Hippocampal formation (tissue), 2 donors: ENCODE results near the gene NIM1K.
"Not testable (repeated sequence)": the region's sequence is repeated elsewhere in the genome, so short reads cannot be mapped to it uniquely, and the experiment has no call there.

ENCODE experiments used
- DNase-seq, 2 donors: peaks; one replicate each; lab custom pipeline; 2025; lab: John Stamatoyannopoulos, UW

NIM1K gene

DNA sequence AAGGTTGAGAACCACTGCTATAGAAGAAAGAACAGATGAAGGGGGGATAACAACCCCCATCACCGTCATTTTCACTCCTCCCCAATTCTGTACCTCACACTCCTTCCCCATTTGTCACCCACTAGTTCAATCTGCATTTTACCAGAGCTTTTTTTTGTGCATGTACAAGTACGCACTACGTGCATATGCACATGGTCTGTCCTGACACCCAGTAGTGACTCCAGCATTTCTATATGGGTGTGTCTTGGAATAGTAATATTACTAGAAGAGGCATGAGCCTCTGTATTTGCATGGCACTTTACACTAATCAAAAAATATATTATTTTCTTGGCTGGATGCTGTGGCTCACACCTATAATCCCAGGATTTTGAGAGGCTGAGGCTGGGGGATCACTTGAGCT, 38.7 kb downstream of the NIM1K start:
- DNase-seq: no peak

DNA sequence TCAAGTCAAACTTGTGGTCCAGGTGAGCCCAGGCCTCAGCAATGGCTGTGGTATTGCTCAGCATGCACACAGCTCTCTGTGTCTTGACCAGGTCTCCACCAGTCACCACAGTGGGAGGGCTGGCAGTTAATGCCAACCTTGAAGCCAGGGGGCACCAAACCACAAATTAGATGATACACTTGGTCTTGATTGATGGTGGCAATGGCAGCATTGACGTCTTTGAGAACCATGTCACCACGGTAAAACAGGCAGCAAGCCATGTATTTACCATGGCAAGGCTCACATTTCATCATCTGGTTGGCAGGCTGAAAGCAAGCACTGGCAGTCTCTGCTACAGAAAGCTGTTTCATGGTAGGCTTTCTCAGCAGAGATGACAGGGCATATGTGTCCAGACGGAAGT, 40.0 kb downstream of the NIM1K start:
- no peak for DNase-seq

DNA sequence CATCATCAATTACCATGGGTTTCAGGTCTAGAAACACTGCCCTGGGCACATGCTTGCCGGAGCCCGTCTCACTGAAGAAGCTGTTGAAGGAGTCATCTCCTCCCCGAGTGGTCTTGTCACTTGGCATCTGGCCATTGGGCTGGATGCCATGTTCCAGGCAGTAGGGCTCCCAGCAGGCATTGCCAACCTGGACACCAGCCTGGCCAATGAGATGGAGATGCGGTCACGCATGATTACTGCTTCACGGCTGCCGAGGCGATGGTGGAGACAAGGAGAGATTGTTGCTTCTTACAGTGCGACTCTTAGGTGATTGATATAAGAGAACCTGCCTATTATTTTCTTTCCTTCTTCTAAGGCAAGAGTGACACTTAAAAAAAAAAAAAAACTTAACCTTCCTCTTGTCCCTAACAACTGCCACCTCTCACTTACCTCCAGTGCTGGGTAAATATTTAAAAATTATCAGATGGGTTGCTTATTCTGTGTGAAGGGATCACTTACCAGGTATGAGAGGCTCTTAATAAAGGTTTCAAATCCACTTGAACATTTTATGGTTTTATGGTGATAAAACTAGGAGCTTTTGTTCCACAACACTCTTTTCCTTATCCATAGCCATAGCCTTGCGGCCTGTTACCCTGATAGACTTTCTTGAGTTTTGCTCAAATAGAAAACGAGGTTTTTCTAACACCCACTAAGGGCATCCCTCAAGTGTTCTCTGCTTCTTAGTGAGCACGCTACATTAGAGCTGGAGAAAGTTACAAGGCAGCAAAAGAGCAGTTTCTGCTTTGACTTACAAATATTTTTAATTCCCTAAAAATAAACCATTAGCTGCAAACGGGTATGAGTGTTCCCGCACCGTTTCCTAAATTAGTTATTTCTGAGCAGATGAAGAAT, 41.2 kb downstream of the NIM1K start:
- no peak for DNase-seq

DNA sequence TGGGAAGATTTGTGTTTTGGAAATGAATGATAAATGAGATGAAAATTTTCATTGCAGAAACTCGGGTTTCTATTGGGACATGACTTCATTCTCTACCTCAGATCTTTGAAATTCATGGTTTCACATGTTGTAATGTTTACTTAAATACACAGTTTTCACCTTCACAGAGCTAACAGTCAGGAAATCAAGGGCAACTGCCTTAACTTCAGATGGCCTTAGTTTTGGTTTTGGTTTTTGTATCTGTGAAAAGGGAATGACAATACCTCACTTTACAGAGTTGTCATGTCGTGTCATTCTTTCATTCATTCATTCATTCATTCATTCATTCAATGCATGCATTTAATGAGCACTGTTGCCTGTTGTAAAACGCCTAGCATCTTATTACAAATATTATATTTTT, 41.9 kb downstream of the NIM1K start:
- DNase-seq: no peak

DNA sequence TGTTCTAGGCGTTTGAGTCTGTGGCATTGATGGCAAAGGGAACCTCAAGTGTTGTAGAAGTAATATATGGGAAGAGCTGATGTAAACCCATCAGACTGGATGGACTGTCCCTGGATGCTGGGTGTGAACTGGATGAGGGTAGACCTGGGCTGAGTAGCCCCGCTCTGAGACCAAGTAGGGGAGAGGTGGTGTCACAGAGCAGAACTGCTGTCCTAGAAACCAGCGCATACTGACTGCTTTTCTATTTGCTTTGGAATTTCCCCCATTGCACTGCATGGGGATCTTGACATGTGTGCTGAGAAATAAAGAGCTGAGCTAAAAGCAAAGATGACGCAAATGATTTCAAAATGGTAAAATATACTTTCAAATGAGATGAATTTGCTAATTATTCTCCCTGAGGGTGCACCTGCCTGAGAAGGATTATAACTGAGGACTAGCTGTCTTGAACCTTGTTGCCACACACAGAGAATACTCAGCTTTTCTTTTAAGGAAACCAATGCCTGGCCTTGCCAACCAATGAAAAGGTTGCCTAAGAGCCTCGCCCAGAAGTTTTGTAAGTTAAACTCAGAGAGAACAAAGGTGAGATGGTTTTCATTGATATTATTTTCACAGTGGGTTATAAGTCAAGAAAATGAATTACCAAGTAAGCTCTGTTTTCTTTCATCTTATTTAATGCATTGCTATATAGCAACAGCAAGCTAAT, 44.8 kb downstream of the NIM1K start:
- DNase-seq: no peak

DNA sequence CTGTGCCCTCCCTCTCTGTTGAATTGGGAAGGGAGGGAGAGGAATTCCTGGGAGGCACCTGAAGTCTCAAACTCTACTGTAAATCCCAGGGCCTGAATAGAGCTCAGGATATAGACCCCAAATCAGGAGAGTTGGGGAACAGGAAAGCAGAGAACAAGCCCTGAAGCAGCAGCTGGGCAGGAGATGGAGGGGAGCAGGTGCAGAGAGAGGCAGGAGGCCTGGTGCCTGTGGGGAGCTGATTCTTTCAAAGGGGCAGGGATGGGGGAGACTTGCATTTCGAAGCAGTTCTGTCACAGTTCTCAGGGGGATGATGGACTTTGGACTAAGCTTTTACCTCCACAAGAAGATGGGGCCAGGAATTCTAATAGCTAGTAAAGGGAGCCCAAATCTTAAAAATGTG, 50.2 kb downstream of the NIM1K start:
- DNase-seq: no peak

DNA sequence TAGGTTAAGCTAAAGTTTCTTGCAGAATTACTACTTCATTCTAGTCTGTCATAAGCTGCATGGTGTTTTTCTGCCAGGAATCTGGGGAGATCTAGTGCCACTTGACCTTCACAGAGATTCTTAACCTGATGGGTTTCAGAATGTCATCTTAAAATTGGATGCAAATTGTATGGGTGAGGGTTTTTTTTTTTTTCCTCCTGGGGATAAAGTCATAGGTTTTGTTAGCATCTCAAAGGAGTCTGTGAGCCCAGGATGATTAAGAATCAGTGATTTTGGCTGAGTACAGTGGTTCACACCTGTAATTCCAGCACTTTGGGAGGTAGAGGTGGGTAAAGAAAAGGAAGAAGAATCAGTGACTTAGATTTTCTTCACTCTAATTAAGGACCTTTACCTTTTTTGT, 51.2 kb downstream of the NIM1K start:
- no peak for DNase-seq

DNA sequence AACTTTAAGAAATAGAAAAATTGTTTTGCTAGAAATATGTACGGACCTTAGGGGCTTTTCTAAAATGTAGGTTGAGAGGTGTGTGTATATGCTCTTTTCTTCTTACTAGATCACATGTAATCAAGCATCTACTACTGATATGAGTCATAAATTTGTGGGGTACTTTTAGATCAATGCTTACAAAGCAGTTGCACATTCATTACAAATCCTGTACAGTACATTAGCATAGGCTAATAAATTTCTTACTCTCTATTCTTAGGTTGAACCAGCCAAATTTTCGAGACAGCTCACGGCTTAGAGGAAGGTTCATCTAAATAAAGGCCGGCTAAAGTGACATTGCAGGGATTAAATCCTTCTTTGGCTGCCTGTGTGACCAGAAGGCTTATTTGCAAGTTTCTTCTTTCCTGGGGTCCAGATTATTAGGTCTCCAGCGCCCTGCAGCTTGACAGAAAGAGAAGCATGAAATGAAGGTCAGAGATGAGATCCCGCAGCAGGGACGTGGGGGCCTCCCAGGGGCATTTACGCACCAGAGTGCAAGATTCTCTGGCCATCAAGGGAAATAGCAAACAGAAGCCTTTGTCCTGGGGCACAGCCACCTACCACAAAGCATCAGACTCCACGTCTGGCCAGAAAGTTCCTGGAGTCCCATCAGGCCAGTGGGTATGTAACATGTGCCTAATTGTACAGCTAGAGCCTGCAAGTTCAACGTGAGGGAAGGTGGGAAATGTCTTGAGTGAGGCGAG, 53.0 kb downstream of the NIM1K start:
- DNase-seq: no peak

DNA sequence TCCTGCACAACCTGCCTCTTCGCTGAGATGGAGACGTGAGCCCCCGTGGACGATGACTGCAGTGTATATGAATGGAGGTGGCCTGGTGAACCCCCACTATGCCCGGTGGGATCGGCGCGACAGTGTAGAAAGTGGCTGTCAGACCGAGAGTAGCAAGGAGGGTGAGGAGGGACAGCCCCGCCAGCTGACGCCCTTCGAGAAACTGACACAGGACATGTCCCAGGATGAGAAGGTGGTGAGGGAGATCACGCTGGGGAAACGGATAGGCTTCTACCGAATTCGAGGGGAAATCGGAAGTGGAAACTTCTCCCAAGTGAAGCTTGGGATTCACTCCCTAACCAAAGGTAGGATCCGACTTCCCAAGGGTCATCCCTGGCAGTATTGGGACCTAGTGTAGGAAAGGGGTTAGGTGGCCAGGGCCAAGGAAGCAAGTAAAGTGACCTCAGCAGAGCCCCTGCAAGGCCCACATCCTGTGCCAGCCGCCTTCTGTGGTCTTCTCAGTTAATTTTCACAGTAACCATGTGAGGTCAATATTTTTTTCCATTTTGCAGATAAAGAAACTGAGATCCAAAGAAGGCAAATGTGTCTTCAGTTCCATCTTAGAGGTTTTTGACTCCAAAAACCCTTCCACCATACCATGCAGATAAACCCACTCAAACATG, 53.8 kb downstream of the NIM1K start:
- no peak for DNase-seq

DNA sequence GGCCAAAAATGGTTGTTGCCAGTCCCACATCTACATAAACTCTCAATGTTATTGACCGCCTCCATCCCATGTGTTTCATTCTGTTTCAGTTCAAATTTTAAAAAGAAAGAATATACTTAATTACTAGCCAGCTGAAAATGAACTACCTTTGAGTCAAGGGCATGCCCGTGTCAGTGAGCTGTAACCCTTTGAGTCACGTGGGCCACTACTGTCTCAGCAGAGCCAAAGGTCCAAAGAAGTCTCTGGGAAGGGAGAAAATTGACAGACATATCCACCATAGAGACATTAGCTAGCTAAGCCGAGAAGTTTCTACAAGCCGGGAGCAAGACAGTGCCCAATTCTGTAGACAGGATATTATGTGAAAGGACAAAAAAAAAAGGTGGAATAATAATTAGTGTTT, 59.7 kb downstream of the NIM1K start:
- no peak for DNase-seq

DNA sequence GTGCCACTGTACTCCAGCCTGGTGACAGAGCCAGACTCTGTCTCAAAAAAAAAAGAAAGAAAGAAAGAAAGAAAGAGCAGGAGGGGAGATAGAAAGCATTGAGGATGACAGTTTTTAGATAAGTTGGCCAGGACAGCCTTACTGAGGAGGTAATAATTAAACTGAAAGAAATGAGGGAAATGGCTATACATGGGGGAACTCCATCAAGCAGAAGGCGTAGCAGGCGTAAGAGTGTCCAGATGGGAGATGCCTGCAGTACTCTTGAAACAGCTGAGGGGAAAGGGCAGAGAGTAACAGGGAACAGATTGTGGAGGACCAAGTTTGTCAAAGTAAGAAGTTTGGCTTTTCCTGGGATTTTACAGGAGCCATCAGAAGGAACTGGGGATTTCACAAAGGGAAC, 63.7 kb downstream of the NIM1K start:
- no peak for DNase-seq

DNA sequence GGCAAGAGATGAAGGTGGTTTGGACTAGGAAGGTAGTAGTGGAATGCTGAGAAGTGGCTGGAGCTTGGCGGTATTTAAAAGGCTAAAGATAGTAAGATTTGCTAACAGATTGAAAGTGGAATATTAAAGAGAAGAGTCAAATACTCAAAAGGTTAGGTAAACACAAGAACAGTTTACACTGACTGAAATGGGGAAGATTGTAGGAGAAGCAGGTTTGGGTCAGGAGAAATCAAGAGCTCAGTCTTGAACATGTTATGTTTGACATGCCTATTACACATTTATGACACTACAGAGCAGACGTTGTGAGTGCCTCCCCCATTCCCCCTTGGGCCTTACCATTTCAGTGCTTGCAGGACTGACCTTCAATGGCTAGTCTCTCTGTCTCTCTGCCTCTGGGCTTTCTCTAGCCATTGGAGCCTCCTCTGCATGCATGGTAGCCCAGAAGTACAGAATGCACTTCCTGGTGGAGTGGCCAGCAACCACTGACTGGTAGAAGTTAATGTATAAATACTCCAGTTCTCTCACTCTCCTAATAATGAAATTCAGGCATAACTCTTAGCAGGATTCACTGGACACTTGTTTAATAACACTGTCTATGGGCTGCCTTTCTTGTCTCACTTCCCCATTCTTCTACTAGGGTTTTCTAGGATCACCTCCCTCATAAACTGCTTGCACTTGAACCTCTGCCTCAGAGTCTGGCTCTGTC, 64.4 kb downstream of the NIM1K start:
- DNase-seq: no peak

DNA sequence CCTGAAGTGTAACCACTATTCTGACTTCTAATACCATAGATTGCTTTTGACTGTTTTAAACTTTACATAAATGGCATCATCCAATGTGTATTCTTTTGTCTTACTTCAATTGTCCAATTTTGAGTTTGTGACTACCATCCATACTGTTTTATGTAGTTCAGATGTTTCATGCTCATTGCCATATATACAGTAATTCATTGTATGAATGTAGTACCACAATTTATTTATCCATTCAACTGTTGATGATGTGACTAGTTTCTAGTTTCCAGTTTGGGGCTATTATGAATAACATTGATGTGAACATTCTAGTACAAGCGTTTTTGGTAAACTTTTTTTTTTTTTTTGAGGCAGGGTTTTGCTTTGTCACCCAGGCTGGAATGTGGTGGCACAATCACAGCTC, 66.1 kb downstream of the NIM1K start:
- no peak for DNase-seq

DNA sequence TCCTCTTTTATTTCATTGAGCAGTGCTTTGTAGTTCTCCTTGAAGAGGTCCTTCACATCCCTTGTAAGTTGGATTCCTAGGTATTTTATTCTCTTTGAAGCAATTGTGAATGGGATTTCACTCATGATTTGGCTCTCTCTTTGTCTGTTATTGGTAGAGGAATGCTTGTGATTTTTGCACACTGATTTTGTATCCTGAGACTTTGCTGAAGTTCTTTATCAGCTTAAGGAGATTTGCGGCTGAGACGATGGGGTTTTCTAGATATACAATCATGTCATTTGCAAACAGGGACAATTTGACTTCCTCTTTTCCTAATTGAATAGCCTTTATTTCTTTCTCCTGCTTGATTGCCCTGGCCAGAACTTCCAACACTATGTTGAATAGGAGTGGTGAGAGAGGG, 70.2 kb downstream of the NIM1K start:
- DNase-seq: not testable (repeated sequence)

DNA sequence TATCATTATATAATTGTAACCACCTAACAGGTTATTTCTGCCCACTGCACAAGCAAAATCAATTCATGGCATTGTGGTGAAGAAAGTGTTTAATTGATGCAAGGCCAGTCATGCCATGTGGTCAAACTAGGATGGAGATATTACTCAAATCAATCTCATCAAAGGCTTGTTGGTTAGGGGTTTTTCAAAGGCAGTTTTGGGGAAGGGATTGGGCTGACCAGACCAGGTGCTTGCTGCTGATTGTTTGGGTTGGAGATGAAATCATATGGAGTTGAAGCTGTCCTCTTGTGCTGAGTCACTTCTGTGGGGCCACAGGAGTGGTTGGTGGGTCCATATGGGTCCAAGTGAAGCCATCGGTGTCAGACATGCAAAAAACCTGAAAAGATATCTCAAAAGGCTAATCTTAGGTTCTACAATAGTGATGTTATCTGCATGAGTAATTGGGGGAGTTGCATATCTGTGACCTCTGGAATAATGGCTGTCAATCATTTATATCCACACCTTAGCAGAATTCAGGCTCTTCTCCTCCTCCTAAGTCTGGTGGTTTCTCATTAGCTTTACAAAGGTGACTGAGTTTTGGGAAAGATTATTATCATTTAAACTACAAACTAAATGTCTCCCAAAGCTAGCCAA, 76.3 kb downstream of the NIM1K start:
- DNase-seq: no peak

DNA sequence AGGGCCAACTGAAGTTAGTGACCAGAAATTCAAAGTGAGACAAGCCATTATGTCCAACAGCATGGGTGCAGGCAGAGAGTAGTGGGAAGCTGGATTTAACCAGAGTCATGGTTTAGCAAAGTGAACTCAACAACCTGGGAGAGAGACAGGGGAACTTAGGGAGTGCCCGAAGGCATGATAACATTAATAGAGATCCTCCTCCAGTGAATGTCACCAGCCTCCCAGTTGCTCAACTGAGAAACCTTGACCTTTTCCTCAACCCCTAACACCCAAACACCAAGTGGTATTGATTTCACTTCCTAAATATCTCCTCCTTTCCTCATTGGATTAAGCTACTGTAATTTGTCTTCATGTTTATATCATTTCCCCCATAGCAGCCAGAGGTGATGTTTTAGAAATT, 78.6 kb downstream of the NIM1K start:
- DNase-seq: no peak

DNA sequence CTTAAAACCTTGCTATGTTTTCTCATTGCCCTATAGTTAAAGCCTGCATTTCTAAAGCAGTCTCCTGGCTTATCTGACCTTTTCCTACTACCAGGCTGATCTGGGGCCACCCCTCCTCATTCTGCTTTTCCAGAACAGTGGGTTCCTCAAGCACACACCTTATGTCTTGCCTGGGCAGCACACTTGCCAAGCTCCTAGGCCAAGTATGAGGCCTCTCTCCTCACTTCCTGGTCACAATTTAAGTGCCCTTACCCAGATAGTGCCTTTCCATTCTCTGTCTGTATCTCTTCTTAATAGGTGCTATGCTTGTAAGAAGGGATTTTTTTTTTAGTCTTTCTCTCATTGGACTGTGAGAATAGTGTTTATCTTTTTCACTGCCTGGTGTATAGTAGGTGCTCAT, 81.5 kb downstream of the NIM1K start:
- no peak for DNase-seq

DNA sequence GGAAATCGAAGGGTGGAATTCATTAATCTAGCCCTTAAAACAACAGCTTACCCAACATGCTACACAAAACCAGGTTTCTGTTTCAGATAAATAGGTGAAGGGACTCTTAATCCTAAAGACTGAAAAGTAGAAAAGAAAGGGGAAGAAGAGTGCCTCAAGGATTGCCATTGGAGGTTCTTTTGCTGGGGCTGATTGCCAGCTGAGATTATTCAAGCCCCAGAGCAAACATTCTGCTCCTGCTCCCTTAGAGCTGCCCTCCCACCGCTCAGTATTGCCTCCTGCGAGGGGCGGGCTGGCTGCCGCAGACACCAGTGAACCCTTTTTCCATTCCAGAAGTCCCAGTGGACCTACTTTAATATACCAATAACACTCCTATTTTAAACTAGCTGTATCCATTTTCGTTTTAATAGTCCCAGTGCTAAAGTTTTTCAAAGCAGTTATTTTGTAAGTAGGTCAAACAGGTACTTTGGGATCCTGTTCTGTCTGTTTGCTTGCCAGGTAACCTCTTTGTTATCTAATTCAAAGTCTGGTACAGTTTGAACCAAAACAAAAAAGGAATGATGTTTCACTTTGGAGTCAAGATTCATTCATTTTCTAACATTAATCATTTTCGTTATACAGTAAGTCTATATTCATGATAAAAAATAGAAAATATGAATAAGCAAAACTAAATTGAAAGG, 82.5 kb downstream of the NIM1K start:
- DNase-seq: no peak

DNA sequence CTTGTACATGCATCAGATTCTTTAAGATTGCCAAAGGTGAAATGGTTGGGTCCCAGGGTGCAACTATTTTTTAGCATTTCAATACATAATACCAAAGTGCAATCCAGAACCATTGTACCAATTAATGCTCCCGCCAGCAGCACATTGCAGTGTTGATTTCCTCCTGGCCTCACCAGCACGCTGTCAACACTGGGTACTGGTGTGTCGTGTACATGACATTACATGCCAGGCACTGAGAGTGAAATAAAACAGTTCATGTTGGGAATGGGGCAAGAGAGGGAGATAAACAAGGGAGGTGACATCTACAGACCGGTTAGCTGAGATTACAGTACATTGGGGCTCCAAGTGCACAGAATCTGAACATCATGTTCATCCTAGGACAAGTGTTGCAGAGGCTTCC, 83.4 kb downstream of the NIM1K start:
- no peak for DNase-seq

DNA sequence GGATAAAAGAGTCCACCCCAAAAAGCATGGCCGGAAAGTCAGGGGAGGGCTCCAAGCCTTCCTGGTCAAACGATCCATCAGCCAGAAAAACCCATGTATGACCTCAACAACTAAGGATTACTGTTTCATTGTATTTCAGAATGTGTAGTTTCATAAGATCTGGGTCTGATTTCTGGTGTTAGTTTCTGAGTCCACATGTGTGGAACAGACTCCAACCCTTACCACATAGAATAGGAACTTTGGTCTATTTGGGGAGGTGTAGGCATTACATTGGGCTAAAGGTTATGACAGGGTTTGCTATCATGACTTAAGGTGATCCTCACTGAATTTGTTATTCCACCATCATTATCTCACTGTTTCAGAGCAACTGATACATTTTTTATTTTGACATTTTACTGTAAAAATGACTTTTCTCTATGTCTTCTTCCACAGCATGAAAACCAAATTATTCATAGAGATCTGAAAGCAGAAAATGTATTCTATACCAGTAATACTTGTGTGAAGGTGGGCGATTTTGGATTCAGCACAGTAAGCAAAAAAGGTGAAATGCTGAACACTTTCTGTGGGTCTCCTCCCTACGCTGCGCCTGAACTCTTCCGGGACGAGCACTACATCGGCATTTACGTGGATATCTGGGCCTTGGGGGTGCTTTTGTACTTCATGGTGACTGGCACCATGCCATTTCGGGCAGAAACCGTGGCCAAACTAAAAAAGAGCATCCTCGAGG, 87.7 kb downstream of the NIM1K start:
- no peak for DNase-seq
